Loucy (cell line): Measurements from ENCODE around the gene GPSM3.

Source experiments
- H2AFZ ChIP-seq: fragments of 200-600 bp; sonication (generic); 2 replicates; pipeline ENCODE4 v1.6.0; 2016; ENCODE audit warnings: antibody characterized with exemption, mild to moderate bottlenecking, low read length, moderate library complexity
- H3F3A ChIP-seq: fragments of 200-600 bp; 2 replicates; pipeline ENCODE4 v1.6.0; 2016; ENCODE audit warnings: antibody characterized with exemption, low read depth, mild to moderate bottlenecking
- H3K27me3 ChIP-seq: fragments of 200-600 bp; sonication (generic); 2 replicates; pipeline ENCODE4 v1.6.1; 2014; ENCODE audit warnings: low read length, mild to moderate bottlenecking; ENCODE audit not compliant: insufficient read depth, poor library complexity, severe bottlenecking
- H3K36me3 ChIP-seq: fragments of 200-600 bp; sonication (generic); 2 replicates; pipeline ENCODE4 v1.6.1; 2016; ENCODE audit warnings: low read length; ENCODE audit not compliant: insufficient read depth
- H3K4me1 ChIP-seq: fragments of 200-600 bp; sonication (generic); 2 replicates; pipeline ENCODE4 v1.5.1; 2014; ENCODE audit warnings: low read length, mild to moderate bottlenecking; ENCODE audit not compliant: insufficient read depth, poor library complexity, severe bottlenecking
- H3K4me2 ChIP-seq: fragments of 200-600 bp; sonication (generic); 2 replicates; pipeline ENCODE4 v1.6.0; 2014; ENCODE audit warnings: antibody characterized with exemption, low read length, low read depth, mild to moderate bottlenecking; ENCODE audit not compliant: poor library complexity, severe bottlenecking
- H3K4me3 ChIP-seq: fragments of 200-600 bp; sonication (generic); 2 replicates; pipeline ENCODE4 v1.5.1; 2014; ENCODE audit warnings: low read length, mild to moderate bottlenecking, mixed read lengths; ENCODE audit not compliant: poor library complexity, severe bottlenecking
- H3K79me2 ChIP-seq: fragments of 200-600 bp; sonication (generic); 2 replicates; pipeline ENCODE4 v1.6.1; 2014; ENCODE audit warnings: low read length; ENCODE audit not compliant: insufficient read depth
- H3K9ac ChIP-seq: fragments of 200-600 bp; sonication (generic); 2 replicates; pipeline ENCODE4 v1.6.0; 2014; ENCODE audit warnings: mild to moderate bottlenecking, low read depth, low read length, moderate library complexity; ENCODE audit not compliant: poor library complexity, severe bottlenecking
- H3K9me2 ChIP-seq: fragments of 200-600 bp; sonication (generic); replicated peaks from 2 replicates; pipeline ENCODE4 v1.6.1; 2016; ENCODE audit warnings: low read depth, low read length, mixed read lengths
- H3K9me3 ChIP-seq: fragments of 200-600 bp; sonication (generic); 2 replicates; pipeline ENCODE4 v1.6.1; 2014; ENCODE audit warnings: mild to moderate bottlenecking, antibody characterized with exemption, low read length, low read depth; ENCODE audit not compliant: insufficient read depth
- H4K20me1 ChIP-seq: fragments of 200-600 bp; sonication (generic); 2 replicates; pipeline ENCODE4 v1.6.0; 2014; ENCODE audit warnings: antibody characterized with exemption, low read length, mild to moderate bottlenecking; ENCODE audit not compliant: insufficient read depth, poor library complexity, severe bottlenecking
- EZH2phosphoT487 ChIP-seq: fragments of 200-600 bp; IDR thresholded peaks from 2 replicates; pipeline ENCODE4 v1.6.1; 2018; ENCODE audit warnings: antibody characterized with exemption, mild to moderate bottlenecking, moderate library complexity, borderline replicate concordance
- TF ChIP-seq, protein P1 (sequence below): fragments of 200-600 bp; sonication (generic); conservative IDR thresholded peaks from 2 replicates; pipeline ENCODE4 v1.5.1; 2014; ENCODE audit warnings: mild to moderate bottlenecking, antibody characterized with exemption, low read length

The GPSM3 gene

DNA sequence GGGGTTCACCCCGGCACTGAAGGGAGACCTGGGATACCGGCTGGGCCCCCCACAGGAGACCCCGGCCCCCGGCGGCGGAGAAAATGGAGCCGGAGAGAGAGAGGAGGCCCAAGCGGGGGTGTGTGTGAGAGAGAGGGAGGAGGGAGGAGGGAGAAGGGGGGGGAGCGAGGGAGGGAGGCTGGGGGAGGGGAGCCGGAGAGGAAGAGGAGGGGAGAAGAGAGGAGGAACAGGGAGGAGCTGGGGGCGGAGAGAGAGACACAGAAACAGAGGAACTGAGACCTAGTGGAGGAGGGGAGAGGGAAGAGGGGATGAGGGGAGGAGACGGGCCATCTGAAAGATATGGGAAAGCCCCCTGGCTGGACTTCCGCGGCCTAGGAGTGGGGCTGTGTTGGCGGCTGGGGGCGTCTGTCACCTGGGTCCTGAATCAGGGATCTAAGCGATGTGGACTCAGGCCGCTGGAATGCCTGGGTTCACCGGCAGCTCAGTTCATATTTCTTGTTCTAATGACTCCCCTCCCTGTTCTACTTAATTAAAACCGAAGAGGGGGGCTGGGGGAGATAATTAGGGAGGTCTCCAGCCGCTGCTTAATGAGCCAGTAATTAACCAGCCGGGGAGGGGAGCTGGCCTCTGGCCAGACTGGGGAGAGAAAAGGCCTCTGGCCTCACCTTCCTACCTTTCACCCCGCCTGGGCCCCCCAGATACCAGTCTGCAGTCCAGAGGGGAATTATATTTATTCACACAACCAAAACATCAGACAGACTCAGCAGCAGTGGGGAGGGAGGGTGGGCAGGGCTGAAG lies 2.2 kb downstream of the GPSM3 start, which contains the start of gene PBX2:
Gene PBX2, minus strand, starts transcription at position 149 of the 798 bp plus-strand sequence. CDS start 287 bp downstream, outside the sequence.
- TF ChIP-seq, protein P1, sequence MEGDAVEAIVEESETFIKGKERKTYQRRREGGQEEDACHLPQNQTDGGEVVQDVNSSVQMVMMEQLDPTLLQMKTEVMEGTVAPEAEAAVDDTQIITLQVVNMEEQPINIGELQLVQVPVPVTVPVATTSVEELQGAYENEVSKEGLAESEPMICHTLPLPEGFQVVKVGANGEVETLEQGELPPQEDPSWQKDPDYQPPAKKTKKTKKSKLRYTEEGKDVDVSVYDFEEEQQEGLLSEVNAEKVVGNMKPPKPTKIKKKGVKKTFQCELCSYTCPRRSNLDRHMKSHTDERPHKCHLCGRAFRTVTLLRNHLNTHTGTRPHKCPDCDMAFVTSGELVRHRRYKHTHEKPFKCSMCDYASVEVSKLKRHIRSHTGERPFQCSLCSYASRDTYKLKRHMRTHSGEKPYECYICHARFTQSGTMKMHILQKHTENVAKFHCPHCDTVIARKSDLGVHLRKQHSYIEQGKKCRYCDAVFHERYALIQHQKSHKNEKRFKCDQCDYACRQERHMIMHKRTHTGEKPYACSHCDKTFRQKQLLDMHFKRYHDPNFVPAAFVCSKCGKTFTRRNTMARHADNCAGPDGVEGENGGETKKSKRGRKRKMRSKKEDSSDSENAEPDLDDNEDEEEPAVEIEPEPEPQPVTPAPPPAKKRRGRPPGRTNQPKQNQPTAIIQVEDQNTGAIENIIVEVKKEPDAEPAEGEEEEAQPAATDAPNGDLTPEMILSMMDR = no peak
- no peak for TF ChIP-seq EZH2phosphoT487
- peaks cover 57% of the 10 kb centered on the region for H3K4me1 ChIP-seq
- H2AFZ ChIP-seq = no peak within 1 kb of the TSS
- no peaks in the 10 kb centered on the region for H3K9me2 ChIP-seq
- H3K4me2 ChIP-seq = peak within 1 kb of the TSS; percentile 99
- no peaks in the 10 kb centered on the region for H3K9me3 ChIP-seq
- peaks cover 79% of the 10 kb centered on the region for H3K79me2 ChIP-seq
- peaks cover 15% of the 10 kb centered on the region; the same call in 1 of the 2 replicates for H3K36me3 ChIP-seq
- H3K9ac ChIP-seq = peak within 1 kb of the TSS; percentile 96
- H3K4me3 ChIP-seq = peak within 1 kb of the TSS; percentile 91
- no peaks in the 10 kb centered on the region for H3F3A ChIP-seq
- peaks cover 11% of the 10 kb centered on the region for H4K20me1 ChIP-seq
- no peaks in the 10 kb centered on the region for H3K27me3 ChIP-seq

DNA sequence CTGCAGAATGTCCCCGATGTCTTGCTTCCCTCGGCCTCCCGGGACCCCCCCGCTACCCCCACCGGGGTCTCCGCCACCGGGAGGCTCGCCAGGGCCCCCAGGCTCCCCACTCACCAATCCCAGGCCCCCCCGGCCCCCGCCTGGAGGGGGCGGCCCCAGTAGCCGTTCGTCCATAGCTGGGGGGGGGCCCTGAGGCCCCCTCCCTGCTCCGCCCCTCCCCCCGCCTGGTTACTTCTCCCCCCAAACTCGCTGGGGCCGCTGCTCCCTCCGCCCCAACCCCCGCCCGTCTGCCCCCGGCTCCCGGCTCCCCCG lies 2.7 kb downstream of the GPSM3 start:
- Histone ChIP-seq H3K9ac (peak overlapping the region; percentile 96), H3K79me2 (peaks cover 78% of the 10 kb centered on the region), H4K20me1 (peaks cover 11% of the 10 kb centered on the region)

DNA sequence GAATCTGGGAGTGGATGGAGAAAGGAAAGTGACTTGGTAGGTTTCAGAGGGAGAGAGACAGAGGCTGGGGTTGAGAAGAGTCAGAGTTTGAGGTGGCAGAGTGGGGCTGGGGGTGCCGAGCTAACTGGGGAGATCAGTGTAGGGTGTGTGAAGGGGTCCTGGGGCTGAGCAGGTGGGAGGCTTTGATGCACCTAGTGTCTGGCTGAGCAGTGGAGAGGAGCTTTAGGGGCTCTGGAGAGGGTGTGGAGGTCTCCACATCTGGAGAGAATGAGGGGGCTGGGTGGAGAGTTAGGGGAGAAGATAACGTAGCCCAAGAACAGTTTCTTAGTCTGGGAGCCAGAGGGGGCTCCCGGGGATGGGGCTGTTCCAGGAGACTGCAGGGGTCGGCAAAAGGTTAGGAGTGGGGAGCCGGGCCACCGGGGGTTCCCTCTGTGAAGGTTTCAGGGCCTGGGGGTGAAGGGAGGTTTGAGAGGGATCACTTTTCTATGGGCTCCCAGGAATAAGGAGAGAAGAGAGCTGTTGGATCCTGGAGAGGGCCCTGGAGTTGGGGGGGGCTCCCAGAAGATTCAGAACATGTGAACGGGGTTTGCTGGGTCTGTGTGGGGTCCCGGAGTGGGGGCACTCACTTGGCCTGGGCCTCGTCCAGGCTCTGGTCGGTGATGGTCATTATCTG lies 3.2 kb downstream of the GPSM3 start:
- no peaks in the 10 kb centered on the region for H3K9me2 ChIP-seq
- H3F3A ChIP-seq = no peaks in the 10 kb centered on the region
- H3K79me2 ChIP-seq = peaks cover 75% of the 10 kb centered on the region
- peak overlapping the region; percentile 96 for H3K9ac ChIP-seq
- TF ChIP-seq, protein P1 = no peak
- TF ChIP-seq EZH2phosphoT487 = no peak
- H2AFZ ChIP-seq = no peak overlapping the region
- peak overlapping the region; percentile 91 for H3K4me3 ChIP-seq
- peaks cover 15% of the 10 kb centered on the region; the same call in 1 of the 2 replicates for H3K36me3 ChIP-seq
- no peaks in the 10 kb centered on the region for H3K27me3 ChIP-seq
- H4K20me1 ChIP-seq = peaks cover 11% of the 10 kb centered on the region
- H3K9me3 ChIP-seq = no peaks in the 10 kb centered on the region
- H3K4me1 ChIP-seq = peaks cover 46% of the 10 kb centered on the region
- H3K4me2 ChIP-seq = peak overlapping the region; percentile 99

More for the DNA sequence above, 2.7 kb downstream of the GPSM3 start:
- no peaks in the 10 kb centered on the region for H3K9me2 ChIP-seq
- no peaks in the 10 kb centered on the region for H3K27me3 ChIP-seq
- H3K4me1 ChIP-seq = peaks cover 51% of the 10 kb centered on the region
- no peaks in the 10 kb centered on the region for H3F3A ChIP-seq
- TF ChIP-seq, protein P1 = no peak
- TF ChIP-seq EZH2phosphoT487 = no peak
- peaks cover 15% of the 10 kb centered on the region; the same call in 1 of the 2 replicates for H3K36me3 ChIP-seq
- H3K4me3 ChIP-seq = peak overlapping the region; percentile 91
- peak overlapping the region; percentile 99 for H3K4me2 ChIP-seq
- H3K9me3 ChIP-seq = no peaks in the 10 kb centered on the region
- no peak overlapping the region for H2AFZ ChIP-seq
